CD4-positive, alpha-beta T cell treated with Interleukin-10 for 1 hour (primary cell): Measurements from ENCODE around the gene SEC31A.
"Not testable (repeated sequence)": the region's sequence is repeated elsewhere in the genome, so short reads cannot be mapped to it uniquely, and the experiment has no call there.

ENCODE experiments used
- DNase-seq: peaks from one replicate; pipeline ENCODE4 v3.0.0-alpha.2; 2020

The SEC31A gene

GRCh38 chr4:82825425-82825824 is 65.5 kb downstream of the SEC31A start:
- DNase-seq = no peak

DNA sequence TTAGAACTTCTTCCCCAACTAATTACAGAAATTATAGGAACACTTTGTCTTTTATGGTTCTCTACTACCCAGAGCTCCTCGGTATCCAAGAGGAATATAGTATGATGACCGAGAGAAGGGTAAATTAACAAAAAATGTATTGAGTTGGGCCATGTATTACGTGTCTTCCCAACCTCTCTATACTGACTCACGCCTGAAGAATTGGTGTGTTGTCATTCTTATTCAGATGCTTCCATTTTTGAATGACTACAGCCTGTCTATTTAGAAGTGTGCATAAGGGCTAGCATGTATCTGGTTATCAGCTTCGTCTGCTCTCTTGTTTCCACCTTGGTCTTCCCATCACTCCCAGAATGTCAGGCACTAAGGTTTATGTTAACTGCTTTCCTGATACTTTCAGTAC is 67.9 kb downstream of the SEC31A start:
- DNase-seq = no peak

DNA sequence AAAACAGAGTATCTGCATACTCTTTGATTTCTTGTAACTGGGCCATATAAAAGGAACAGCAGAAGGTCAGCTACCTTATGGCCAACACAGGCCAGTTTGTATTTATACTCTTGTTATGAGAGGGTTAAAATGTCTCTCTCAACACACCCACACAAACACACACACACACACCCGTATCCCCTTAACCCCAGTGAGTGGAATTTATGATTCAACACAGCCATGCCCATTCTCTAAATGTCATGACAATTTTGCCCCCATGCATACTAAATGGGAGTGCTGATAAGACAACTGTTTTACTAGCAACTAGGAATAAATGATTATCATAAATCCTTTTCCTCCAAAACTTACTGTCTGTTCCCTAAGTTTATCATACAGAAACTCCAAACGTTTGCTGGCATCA is 70.3 kb downstream of the SEC31A start:
- no peak for DNase-seq

DNA sequence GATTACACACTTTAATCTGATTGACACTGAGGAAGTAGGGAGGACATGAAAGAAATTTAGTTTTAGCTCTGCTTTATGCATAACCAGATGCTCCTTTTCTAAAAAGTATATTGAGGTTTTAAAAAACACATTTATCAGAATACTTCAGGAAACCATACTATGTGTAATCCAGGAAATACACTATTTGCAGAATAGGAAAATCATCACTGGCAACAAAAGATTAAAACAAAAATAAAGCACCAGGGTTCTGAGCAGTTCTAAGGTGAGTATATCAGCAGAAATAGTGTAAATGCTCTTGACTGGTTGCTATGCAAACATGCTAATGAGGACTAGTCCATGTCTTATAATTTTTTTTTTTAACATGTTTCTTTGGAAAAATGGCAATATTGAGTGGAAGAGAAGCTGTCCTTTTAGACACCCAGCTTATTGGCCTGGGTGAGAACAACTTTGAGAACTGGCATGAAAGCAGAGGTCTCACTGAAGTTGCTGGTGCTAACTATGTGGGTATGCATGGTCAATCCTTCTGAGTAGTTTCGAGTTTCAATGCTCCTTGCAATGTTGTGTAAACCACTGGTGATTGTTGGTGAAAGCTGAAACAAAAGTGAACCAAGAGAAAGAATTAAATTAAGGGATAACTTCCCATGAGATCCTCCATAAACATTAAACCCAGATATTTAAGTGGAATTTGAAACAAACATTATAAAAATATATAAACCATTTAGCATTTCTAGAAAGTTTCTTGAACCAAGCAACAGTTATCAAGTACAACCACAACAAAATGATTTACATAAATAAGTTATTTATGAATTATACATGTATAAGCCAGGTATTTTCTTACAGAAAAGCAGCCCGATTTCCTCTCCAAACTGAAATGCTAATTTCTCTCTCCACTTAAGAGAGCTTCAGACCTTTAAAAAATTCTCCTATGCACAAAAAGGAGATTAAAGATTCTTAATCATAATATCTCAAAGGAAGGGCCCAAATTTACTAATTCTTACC is 72.0 kb downstream of the SEC31A start:
- DNase-seq = no peak

DNA sequence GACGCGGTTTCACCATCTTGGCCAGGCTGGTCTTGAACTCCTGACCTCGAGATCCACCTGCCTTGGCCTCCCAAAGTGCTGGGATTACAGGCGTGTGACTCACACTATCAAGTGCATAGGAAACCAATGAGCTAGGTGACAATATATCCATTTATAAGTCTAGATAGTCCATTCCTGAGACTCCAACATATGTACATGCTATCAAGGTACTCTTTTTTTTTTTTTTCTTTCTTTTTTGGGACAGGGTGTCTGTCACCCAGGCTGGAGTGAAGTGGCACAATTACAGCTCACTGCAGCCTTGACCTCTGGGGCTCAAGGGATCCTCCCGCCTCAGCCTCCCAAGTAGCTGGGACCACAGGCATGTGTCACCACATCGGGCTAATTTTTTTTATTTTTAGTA is 74.1 kb downstream of the SEC31A start:
- not testable (repeated sequence) for DNase-seq

DNA sequence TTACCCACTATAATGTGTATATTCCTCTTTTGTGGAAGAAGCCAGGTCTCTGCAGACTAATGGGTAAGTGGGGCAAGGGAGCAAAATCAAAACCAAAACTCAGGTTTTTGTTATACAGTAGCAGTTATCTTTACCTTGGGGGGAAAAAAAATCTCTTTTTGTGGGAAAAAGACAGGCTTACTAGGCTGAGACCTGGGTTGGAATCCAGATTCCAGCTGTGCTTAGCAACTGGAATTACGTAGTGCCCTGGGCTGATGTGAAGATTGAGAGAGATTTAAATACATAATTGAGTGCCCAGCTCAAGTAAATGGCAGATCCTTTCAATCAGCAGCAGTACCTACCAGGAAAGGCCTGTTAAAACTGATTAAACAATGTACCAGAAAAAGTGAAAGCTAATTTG is 76.9 kb downstream of the SEC31A start:
- DNase-seq = no peak

DNA sequence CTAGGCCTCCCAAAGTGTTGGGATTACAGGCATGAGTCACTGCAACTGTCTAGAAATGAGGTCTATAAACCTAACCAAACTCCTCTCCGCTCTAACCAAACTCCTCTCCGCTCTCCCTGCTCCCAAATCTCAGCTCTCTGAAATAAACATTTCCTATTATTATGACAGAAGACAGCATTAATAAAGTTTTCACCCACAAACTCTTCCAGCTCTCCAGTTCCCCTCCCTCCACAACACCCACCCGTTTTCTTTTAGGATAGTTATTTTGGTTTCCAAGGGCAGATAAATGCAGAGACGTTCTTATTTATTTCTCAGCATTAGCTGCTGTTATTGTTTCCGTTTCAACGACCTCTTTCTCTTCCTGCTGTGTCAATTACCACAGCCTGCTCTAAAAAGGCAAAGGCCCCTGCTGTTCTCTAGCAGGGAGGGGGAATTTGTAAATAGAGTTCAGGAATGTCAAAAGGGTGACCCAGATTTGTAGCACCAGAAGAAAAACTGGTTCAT is 79.1 kb downstream of the SEC31A start:
- DNase-seq = no peak

DNA sequence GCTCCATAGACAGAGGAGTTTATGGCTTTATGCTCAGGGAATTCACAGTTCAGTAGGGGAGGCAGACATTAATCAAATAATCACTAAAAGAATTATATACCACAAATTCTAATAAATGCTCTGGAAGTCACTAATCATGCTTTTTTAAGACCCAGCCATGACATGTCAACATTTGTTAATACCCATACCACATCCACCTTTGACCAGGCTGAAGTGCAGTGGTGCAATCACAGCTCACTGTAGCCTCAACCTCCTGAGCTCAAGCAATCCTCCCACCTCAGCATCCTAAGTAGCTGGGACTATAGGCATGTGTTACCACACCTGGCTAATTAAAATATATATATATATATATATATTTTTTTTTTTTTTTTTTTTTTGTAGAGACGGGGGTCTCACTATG is 79.6 kb downstream of the SEC31A start:
- DNase-seq = no peak

DNA sequence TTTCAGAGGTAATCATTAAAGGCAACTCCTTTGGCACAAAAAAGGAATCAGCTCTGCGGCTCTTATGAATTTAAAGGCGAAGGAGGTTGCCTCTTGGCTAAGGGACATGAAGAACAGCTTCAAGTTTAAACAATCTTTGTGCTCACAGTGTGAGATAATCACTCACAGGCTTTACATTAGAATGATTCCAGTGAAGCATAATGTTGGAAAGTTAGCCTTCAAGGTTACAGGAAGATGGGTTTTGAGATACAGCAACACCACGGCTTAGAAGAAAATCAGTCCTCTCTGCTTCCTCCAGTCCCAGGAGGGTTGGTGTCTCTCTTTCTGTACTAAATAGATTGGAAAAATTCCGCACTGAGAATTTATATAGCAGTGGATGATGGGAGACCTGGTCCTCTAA is 80.8 kb downstream of the SEC31A start:
- DNase-seq = no peak

GRCh38 chr4:82809619-82810018 is 81.3 kb downstream of the SEC31A start:
- no peak for DNase-seq

DNA sequence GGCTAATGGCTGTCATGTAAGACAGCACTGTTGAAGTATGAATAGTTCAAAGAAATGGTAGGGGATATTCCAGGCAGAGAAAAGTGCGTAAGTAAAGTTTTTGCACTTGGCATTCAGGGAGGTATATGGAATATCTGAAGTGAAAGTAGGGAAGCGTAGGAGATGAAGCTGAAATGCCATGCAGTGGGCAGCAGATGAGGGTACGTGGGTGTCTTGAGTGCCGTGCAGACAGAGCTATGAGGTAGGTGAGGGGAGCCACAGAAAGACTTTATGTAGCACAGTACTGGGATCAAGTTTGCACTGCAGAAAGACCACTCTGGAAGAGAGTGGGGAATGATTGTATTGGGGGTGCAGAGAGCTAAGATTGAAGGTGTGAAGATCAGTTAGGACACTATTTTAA is 87.2 kb downstream of the SEC31A start:
- no peak for DNase-seq

DNA sequence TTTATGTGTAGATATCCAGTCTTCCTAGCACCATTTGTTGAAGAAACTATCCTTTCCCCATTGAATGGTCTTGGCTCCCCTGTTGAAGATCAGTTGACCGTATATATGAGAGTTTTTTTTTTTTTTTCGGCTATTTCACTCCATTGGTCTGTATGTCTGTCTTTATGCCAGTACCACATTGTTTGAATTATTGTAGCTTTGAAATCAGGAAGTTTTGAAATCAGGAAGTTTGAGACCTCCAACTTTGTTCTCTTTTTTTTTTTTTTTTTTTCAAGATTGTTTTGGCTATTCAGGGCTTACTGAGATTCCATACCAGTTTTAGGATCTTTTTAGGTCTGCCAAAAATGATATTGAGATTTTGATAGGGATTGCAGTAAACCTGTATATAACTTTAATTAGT is 88.0 kb downstream of the SEC31A start:
- DNase-seq = no peak

DNA sequence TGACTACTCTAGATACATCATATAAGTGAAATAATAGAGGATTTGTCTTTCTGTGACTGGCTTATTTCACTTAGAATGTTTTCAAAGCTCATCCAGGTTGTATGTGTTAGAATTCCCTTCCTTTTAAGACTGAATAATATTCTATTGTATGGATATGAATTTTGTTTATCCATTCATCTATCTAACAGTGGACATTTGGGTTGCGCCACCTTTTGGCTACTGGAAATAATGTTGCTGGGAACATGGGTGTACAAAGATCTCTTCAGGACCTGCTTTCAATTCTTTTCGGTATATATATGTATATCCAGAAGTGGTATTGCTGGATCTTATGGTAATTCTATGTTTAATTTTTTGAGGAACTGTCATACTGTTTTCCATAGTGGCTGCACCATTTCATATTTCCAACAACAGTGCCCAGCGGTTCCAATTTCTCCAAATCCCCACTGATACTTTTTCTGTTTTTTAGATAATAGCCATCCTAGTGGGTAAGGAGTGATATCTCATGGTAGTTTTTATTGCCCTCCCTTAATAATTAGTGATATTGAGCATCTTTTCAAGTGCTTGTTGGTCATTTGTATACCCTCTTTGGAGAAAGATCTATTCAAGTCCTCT is 88.9 kb downstream of the SEC31A start:
- DNase-seq = no peak

DNA sequence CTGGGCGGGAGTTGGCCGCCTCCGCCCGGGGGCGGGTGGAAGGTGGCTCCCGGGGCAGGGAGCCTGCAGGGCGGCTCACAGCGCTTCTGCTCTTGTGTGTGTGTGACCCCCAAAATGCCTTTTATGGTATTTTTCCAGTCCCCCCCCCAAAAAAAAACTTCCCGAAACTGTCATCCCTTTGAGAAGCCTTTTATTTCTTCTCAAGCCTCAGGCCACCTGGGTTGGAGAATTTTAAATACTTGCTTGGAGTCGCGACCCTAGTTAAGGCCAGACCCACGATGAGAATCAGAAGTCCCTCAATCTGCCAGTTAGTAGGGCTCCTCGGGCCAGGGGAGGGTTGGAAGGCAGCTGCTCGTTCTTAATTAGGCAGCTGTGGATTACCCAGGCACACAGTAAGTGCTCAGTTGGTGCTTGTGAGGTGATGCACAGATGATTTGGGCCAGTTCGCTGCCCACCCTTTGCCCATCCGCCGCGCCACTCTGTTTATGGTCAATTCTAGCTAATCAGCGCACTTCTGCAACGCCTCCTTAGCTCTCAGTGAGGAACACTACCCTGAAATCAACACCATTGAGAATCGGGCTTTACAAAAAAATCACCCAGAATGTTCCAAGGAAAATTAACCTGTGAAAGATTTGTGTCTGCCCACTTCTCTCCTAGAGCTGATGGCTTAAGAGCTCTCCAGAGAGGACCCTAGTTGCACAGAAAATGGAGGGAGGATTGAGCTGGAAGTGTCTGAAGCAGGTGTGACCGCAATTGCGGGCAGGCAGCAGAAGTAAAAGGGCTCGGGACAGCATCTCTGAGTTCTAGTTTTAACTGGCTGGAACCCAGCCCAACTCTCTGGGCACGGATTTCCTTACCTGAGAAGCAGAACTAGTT is 91.7 kb downstream of the SEC31A start:
- DNase-seq = no peak

DNA sequence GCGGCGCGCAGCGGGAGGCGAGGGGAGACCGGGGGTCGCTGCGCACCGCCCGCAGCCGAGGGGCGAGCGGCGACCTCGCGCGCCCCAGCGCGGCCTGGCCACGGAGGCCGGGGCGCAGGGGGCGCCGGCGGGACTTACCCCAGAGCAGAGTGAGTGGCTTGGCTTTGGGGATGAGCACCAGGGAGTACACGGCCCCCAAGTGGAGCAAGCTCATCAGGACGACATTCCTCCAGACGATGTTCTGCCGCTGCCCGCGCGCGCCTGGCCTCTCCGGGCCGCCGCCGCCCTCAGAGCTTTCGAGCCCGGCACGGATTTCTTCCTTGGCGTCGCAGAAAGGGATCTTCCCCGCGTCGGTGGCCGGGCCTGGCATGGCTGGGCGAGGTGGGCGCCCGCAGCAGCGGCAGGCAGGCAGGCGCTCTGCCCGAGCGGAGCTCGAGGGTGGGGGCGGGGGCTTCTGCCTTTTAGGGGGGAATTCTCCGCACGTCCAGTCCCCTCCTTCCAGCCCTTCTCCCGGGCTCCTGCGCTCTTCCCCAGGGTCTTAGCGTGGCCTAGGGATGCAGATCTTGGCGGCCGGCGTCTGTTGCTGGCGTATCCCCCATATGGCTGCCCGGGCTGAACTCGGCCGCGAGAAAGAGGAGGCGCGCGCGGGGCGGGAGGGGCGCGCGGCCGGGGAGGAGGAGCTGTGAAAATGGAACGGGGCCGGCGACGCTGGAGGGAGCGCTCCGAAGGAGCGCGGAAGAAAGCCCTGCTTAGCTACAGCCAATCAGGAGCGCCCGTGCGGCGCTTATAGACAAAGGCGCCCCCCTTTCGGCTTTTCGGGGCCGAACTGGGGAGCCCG is 92.6 kb downstream of the SEC31A start, which contains the start of gene SCD5:
Gene SCD5, minus strand, starts transcription at position 629 of the 838 bp plus-strand sequence. Its CDS starts 259 bp downstream, at position 370.
- DNase-seq = peak; percentile 80

DNA sequence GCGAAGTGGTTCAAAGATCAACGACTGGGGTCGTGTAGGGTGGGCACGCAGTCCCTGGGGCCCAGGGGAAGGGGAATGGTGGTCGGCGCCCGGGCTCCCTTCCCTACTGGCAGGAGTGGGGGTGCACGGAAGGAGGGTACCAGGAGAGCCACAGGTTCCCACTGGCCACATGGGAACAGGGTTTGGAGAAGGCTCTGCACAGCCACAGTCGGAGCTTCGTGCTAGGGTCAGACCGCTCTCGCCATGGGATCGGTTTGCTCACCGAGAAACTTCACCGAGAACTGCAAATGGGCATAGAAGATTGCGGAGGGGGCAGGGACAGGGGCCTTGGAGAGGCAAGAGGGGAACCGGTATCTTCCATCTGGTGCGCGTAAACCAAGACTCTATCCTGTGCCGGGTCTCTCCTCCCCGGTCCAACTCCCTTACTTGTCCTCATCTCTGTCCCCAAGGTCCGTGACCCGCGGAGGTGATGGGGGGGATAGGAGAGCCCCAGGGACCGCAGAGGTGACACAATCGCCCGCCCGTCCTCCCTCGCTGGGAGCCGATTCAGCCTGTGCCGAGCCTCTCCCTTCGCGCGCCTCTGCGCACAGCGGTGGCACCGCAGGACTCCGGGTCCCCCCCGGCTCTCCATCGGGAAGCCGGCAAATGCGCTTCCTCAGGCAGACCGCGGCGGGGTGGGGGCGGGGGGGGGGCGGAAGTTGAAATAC is 93.4 kb downstream of the SEC31A start:
- peak; percentile 8 for DNase-seq

DNA sequence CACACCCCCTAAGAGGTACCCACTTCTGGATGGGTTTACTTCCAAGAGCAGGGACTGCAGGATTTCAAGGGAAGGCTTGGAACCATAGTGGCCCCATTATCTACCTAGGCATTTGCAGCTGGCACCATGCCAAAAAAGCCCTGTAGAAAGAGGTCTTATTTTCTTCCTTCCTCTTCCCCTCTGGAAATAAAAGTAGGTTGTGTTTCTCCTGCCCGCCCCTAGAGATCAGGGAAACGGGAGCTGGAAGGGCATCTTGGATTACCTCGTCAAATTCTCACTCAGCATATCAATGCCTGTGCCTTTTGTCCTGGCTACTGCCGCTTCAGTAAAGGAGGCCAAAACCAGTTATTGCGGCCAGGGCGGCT is 93.9 kb downstream of the SEC31A start:
- DNase-seq = no peak

DNA sequence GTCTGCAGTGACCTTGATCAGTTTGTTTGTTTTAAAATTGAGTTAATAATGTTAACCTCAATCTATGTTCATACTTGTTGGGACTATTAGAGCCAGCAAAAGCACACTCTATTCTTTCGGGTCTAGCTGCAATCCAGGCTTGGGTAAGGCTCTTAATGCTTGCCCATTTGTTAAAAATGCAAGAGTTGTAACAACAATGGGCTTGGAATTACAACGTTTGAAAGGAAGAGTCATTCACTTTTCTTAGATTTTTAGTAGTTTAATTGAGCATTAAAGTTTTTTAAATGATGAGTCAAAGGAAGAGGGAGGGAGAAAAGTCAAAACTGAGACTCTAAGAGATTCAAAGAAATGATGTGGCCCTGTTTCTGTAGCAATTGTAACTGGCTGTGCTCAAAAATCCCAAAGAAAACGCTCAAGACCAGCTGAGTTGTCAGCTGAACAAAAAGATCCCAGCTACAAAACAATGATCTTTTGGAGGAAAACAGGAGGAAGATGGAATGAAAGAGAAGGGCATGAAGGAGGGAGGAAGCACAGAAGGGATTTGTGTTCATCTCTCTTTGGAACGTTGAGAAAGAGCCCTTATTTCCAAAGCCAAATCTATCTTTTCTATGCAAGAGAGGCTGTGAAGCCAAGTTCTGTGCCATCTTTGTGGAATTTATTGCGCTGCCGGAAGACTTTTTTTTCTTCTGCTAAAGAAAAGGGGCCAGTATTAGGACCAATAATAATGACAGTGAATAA is 97.9 kb downstream of the SEC31A start:
- DNase-seq = no peak

- no peak for DNase-seq
Measured at GRCh38 chr4:82791179-82791578, 99.8 kb downstream of the SEC31A start.

DNA sequence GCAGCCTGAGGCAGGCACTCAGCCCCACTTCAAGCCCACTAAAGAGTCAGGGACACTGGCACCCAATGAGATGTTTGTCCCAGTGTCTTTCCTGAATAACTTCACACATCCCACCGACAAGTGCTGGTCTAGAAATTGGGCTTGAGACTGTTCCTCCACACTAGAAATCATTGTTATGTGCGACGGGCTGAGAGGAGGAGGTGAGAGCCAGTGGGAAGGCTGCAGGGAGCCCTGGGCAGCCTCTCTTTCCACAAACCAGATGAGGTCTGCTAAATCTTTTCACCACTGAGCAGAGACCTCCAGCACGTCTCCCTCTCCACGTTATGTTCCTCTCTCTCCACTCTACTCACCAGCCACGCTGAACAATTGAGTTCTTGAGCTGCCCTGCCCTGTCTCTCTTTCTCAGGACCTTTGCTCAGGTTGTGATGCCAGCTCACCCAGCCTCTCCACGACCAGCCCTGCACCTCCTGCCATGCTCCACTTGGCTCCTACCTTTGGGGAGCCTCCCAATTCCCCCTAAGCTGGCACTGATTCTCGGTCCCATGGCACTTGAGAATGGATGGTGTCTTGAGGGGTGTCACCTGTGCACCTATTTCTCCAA is 100.8 kb downstream of the SEC31A start:
- no peak for DNase-seq
